RWPE1 (cell line): ENCODE data around the gene ANXA9.

Experiments
- CTCF ChIA-PET: fragments of 350-600 bp; sonication (Branson Sonifier 250); formaldehyde crosslinking; extraction: SDS; loops from one replicate; lab custom pipeline; 2021; lab: Yijun Ruan, JAX
- POLR2A ChIA-PET: fragments of 400-600 bp; formaldehyde crosslinking; extraction: SDS; loops from one replicate; lab custom pipeline; 2020; ENCODE audit warnings: antibody characterized with exemption; ENCODE audit not compliant: low non-redundant PET; lab: Yijun Ruan, JAX
- DNase-seq: peaks from one replicate; pipeline ENCODE4 v3.0.0; 2012; ENCODE audit warnings: low spot score
- H3K27ac ChIP-seq: fragments of 450-650 bp; 2 replicates; pipeline ENCODE4 v1.5.1; 2017
- CTCF ChIP-seq: fragments of 450-650 bp; conservative IDR thresholded peaks from 2 replicates; pipeline ENCODE4 v1.5.1; 2017; ENCODE audit warnings: low read depth, mild to moderate bottlenecking

Gene ANXA9

GRCh38 chr1:150981177-150981804 is 801 bp upstream of the ANXA9 start:
- no peak for DNase-seq
- CTCF ChIA-PET, result interaction anchor here (0.6 to 2.8 kb wide), 5 partner anchors 12 to 607 kb away, joined by 3 to 23 read pairs (median 5); partner anchors contain the start of gene MINDY1
- POLR2A ChIA-PET, result interaction anchor here (1.4 kb wide), 1 partner anchor 25 kb away, joined by 7 read pairs; the partner anchor contains the start of gene MINDY1
- peak overlapping the region; percentile 91 for H3K27ac ChIP-seq
- TF ChIP-seq CTCF, result no peak

- TF ChIP-seq CTCF, result no peak
- DNase-seq, result no peak
- no peak overlapping the region for H3K27ac ChIP-seq
- ChIA-PET POLR2A (no interaction called here), CTCF (interaction anchor here (0.6 to 2.4 kb wide), 4 partner anchors 10 to 230 kb away, joined by 3 to 8 read pairs (median 3); partner anchors contain the start of gene MINDY1)
Observed at GRCh38 chr1:150985179-150985825, 3.2 kb downstream of the ANXA9 start.

GRCh38 chr1:150987924-150988323 is 5.8 kb downstream of the ANXA9 start:
- DNase-seq, result no peak
- CTCF ChIA-PET, result no interaction called here
- POLR2A ChIA-PET, result no interaction called here
- no peak overlapping the region for H3K27ac ChIP-seq
- TF ChIP-seq CTCF, result no peak

- DNase-seq, result no peak
- ChIA-PET POLR2A (no interaction called here), CTCF (no interaction called here)
- TF ChIP-seq CTCF, result no peak
- no peak overlapping the region for H3K27ac ChIP-seq
Observed at GRCh38 chr1:150992626-150993025, 10.5 kb downstream of the ANXA9 start.

GRCh38 chr1:150994248-150994647 is 12.2 kb downstream of the ANXA9 start:
- TF ChIP-seq CTCF, result no peak
- no peak for DNase-seq
- ChIA-PET CTCF (interaction anchor here (0.5 to 1.4 kb wide), 3 partner anchors 15 to 221 kb away, joined by 3 to 5 read pairs (median 4); no protein-coding TSS in a partner anchor), POLR2A (no interaction called here)
- H3K27ac ChIP-seq, result no peak overlapping the region

GRCh38 chr1:150995460-150995859 is 13.4 kb downstream of the ANXA9 start:
- TF ChIP-seq CTCF, result no peak
- ChIA-PET CTCF (interaction anchor here (0.6 to 3.8 kb wide), 14 partner anchors 10 to 1762 kb away, joined by 3 to 23 read pairs (median 4); partner anchors contain the start of genes ANXA9, KPRP and MINDY1), POLR2A (interaction anchor here (0.7 to 1.2 kb wide), 2 partner anchors 11 to 458 kb away, joined by 3 to 6 read pairs; partner anchors contain the start of gene MINDY1)
- DNase-seq, result no peak
- 0 out of 2 replicates have a peak overlapping the region, but pooled peaks have one; percentile 1 for H3K27ac ChIP-seq
